GM19099 (cell line): ENCODE results near the gene KCNJ6.

ENCODE experiments used
- POLR2A ChIP-seq: IDR thresholded peaks from 3 replicates; pipeline ENCODE4 v1.6.1; 2011; ENCODE audit warnings: low read depth; ENCODE audit not compliant: insufficient read length; ENCODE audit errors: extremely low read depth

Gene KCNJ6

DNA sequence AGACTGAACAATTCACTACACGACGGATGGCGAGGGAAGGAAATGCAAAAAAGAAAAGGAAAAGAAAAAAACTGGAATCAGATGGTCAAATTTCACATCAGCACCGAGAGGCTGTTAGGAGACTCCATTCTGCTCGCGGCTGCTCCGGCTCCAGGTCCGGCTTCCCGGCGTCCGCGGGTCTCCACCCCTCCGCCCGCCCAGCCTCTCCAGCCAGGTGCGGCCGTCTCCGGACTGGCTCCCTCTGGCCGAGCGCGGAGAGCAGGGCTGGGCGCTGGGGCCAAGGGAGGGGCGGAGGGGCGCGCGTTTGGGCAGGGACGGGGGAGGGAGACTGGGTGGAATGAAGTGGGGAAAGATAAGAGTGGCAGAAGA is 332 bp downstream of the KCNJ6 start:
- no peak for TF ChIP-seq POLR2A

DNA sequence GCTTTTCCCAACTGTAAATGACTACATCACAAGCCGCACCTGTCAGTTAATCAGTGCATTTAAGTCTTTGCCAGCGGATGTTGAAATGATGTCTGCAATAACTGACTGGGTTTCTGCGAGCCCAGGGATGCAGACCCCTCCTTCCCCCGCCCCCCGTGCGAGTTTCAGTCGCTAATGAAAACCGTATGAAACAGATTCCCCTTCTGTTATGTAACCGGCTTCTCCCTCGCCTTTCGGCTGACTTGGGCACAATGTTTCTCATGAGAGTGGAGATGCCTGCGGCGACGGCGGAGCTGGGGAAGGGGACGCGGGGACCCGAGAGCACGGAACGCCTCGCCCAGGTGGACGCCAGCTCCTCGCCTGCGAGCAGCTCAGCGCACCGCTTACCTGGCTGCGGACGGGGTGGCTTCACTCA is 753 bp downstream of the KCNJ6 start:
- TF ChIP-seq POLR2A: no peak

DNA sequence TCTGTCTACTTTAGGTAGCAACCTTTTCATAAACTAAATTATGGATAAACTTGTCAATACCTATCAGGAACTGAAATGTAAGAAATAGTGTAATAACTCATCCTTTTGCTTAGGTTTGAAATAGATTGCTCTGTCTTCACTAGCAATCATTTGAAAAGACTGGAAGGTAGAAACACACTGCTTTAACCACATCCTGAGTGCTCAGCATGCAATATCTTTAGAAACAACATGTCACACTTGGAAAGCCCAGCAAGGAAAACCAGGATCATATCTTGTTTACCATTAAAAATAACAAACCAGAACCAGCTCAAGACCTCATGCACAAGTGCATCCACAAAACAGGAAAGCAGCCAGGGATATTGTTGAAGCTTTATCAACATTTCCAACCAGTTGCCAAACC is 3.6 kb downstream of the KCNJ6 start:
- TF ChIP-seq POLR2A: no peak

DNA sequence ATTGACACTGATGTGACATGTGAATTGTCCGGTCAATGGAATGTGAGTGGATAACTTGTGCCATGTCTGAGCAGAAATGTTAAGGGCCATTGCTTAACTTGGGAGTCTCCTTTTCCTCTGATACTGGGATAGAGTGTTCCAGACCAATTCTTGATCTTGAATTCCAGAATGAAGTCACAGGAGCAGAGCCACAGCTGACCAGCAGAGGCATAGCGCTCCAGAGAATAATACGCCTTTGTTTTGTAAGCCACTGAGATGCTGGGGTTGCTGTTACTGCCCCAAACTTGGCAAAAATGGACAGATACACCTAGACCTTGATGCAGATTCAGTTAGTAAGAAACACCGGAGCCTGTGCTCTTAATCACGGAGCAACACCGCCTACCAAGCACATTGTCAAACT is 6.3 kb downstream of the KCNJ6 start:
- TF ChIP-seq POLR2A: no peak

DNA sequence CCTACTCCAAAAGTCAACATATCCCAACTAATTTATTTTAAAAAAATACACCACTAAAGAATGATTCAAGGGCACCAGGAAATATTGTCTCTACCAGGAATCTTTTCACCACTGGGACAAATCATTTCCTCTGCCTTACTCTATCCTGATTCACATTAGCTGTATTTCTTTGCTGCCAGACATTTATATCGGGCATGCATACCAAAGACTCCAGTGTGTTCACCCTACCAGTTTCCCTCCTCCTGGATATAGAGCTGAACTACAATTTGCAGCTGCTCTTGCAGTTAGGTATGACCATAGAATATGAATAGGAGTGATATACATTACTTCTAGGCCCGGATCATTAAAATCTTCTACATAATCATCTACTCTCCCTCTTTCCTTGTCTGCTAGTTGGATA is 7.6 kb downstream of the KCNJ6 start:
- TF ChIP-seq POLR2A: no peak

DNA sequence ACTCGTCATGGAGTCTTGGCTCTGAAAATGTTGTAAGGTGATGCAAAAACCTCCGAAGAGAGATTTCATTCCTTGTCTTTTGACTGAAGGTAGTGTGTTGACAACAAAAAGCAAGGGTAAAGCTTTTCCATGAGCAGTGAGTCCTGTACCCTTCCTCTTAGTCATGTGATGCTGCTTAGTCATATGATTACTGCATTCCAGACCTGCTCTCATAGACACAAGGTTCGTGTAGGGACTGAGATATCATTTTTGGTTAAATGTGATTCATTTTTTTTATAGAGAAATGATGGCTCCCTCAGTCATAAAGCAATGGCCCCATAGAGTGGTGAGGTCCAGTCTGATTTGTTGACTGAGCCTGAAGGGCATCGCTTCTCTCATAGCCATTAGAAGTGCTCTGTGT is 9.2 kb downstream of the KCNJ6 start:
- TF ChIP-seq POLR2A: no peak

DNA sequence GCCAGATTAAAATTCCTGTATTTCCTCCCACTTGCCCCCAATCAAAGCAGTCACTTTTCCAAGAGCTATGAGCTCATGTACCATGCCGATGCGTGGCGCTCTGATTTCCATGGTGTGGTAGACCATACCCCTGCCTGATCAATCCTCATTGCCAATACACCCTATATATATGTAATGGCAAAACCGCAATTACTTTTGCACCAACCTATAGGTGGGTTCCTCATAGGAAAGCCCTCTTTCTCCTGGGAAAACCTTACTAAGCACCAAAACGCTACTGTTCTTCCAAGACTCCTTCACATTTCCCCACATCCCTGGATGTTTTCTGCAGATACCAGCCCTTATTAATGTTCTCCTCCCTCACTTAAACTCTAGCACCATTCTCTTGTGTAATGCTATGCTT is 11.0 kb downstream of the KCNJ6 start:
- no peak for TF ChIP-seq POLR2A

DNA sequence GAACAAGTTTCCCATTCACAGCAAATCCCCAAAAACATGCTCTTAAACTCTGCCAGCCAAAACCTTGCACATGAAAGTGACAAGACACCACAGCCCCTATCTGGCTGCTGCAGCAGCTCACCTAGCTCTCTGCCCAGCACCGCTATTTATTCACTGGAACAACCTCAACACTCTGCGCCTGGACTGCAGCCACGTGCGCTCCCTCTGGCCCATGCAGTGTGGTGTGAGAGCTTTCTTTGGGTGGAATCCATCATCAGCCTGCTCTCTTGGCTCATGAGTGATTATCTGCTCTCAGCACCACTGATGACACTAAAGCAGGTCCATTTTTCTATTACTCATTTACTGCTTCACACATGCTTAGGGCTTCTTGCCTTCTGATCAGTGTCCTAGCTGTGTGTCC is 11.4 kb downstream of the KCNJ6 start:
- TF ChIP-seq POLR2A: no peak

DNA sequence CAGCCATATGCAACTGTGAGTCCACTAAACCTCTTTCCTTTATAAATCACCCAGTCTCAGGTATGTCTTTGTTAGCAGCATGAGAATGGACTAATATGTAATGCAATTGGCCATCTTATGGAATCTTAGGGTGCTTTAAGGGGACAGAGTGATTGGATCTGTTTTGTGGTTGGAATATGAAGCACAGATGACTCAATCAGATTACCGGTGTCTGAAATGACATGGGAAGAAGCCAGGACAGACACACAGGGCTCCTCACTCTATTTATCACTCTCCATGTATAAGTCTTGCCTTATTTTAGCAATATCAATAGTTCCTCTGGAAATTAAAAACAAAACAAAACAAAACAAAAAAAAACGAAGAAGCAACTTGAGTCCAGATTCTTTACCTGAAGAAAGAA is 12.9 kb downstream of the KCNJ6 start:
- TF ChIP-seq POLR2A: no peak

DNA sequence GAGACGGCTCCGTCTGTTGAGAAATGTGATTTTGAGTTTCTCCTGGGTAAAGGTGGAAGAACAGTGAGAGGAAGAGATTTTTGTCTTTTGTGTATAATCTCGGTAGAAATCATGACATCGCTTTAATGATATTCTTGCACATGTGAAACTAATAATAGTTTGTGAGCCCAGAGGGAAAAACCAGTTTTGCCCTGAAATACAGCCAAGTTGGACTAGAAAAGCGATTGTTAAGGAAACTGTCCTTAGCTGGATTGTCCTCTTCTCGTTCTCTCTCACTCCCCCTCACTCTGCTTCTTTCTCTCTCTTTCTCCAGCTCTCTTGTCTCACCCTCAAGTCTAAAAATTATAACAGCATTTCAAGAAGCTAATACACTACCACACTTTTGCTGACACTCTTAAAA is 17.1 kb downstream of the KCNJ6 start:
- TF ChIP-seq POLR2A: no peak

DNA sequence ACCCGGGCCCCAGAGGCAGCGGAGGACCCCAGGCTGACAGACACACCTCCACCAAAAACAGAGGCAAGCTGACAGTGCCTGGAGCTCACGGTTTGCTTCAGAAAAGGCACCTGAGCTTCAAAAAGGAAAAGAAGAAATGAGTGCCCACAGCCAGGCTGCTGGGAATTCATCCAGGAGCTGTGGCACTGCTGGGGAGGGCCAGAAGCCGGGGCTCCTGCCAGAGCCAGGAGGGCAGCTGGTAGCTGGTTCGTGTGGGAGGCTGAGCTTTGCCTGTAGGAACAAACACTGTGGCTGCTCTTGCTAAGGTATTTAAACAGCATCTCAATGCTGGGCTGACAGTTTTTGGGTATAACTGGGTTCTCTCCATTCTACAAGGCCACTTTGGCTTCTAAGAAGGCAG is 19.5 kb downstream of the KCNJ6 start:
- no peak for TF ChIP-seq POLR2A

DNA sequence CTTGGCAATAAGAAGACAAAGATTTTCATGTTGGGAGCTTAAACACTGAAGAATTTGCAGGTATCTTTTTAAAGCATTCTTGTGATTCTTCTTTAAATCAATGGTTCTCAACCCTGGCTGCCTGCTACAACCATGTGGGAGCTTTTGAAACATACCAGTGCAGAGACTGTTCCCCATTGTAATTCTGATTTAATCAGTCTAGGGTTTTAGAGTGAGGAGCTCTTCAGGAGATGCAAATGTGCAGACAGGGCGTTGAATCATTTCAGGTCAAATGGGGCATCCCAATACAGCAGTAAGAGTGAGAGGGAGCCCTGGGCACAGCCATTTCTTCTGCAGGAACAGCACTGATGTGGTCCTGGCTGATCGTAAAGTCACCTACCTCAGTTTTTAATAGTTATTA is 24.3 kb downstream of the KCNJ6 start:
- no peak for TF ChIP-seq POLR2A

DNA sequence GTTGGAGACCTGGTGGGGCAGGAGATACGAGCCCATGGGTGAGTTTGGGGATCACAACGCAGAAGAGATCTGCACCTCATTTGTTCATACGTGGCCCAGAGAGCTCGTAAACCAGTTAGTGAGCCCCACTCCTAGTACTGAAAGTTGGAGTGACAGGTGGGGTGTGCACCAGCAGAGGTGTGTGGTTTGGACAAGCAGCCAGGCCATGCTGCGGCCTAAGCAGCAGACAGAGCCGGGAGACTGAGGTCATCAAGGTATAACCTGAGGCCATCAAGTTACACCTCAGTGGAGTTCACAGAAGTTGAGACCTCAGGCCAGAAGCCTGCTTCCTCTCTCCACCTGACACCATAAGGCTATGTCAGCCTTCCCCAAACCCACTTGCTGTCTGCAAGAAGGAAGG is 27.6 kb downstream of the KCNJ6 start:
- no peak for TF ChIP-seq POLR2A

DNA sequence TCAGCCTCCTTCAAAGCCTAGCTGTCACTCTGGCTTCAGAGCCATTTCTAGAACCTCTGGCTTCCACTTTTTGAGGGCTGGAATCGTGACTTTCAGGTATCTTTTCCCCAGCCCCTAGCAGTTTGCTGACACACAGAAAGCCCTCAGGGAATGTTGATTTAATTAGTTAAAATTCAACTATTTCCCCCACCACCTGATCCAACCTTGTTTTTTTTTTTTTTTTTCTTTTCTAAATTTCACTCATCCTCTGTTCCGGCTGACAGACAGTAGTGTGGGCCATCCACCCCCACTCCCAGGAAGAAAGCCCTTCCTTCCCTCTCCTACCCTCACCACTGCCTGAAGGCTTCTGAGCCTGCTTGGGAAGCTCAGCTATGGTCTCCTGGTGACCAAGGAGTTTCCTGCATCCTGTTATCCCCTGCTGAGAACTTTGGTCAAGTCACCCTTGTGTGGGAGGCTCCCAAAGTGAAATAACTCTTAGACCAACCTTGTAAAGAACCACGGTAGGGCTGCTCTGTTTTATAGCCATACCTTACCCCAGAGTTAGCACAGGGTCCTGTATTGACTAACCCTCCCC is 29.4 kb downstream of the KCNJ6 start:
- no peak for TF ChIP-seq POLR2A

DNA sequence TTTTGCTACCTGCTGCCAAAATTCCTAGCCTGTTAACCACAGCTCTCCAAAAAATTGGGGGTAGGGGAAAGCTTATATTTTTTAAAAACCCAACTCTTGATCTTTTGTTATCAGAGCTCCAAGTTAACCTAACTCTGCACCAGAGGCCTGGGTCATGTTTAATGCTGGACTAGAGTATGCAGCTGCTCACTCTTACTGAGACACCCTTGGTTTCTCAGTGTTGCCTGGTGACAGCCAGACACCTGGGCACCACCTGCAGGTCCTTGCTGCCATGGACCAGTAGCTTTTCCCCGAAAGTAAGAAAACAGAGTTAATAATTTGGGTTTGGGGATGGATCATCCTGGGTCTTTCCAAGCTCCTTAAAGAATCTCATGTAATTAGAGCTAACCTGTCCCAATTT is 30.1 kb downstream of the KCNJ6 start:
- TF ChIP-seq POLR2A: no peak

DNA sequence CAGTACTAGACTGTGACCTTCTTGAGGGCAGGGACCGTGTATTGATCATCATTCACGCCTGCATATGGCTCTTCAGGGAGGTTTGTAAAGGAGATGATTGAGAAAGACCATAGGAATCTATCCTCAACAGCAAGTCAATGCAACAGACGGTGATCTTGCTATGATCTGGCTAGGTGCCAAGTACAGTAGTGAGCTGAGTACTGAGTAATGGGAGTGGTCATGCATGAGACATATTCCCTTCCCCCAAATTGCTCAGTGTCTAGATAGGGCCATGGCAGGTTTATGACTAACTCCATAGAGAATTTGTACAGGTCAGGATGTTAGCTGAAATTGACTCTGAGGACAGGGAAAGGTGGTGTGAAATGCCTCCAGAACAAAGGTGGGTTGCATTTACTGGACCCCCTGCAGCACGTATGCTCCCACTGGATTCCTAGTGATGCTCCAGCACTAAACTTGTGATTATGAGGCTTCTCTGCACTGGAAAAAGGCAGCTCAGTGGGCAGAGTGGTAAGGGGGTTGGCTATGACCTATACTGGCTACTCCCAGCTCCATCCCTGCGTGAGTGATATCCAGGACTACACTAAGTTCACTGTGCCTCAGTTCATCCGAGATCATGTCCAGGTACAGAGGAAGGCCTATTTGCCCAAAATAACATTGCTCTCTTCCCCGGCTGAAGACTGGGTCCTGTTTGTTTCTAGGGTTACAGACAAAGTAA is 37.2 kb downstream of the KCNJ6 start:
- TF ChIP-seq POLR2A: no peak
